Neuronal stem cell (in vitro differentiated cells): Measurements from ENCODE around the gene FAM83B.

ENCODE experiments used
- DNase-seq: peaks from one replicate; pipeline ENCODE4 v3.0.0-alpha.2; 2013; ENCODE audit warnings: low spot score
- H2AFZ ChIP-seq: one replicate; pipeline ENCODE4 v1.6.1; 2013; ENCODE audit warnings: mild to moderate bottlenecking, low read length, inconsistent platforms
- H2AK5ac ChIP-seq: 2 replicates; pipeline ENCODE4 v1.6.1; 2013; ENCODE audit warnings: low read depth, mild to moderate bottlenecking, inconsistent platforms, low read length, moderate library complexity, mixed read lengths
- H2BK120ac ChIP-seq: 2 replicates; pipeline ENCODE4 v1.6.1; 2013; ENCODE audit warnings: low read depth, mild to moderate bottlenecking, inconsistent platforms, low read length, moderate library complexity, mixed read lengths
- H2BK12ac ChIP-seq: one replicate; pipeline ENCODE4 v1.6.1; 2013; ENCODE audit warnings: low read length, inconsistent platforms
- H2BK15ac ChIP-seq: 2 replicates; pipeline ENCODE4 v1.6.1; 2013; ENCODE audit warnings: mild to moderate bottlenecking, low read length, inconsistent platforms, mixed read lengths
- H2BK5ac ChIP-seq: one replicate; pipeline ENCODE4 v1.6.1; 2013; ENCODE audit warnings: inconsistent platforms, mild to moderate bottlenecking, low read length, moderate library complexity
- H3K14ac ChIP-seq: one replicate; pipeline ENCODE4 v1.6.1; 2013; ENCODE audit warnings: low read length, inconsistent platforms
- H3K18ac ChIP-seq: 2 replicates; pipeline ENCODE4 v1.6.1; 2013; ENCODE audit warnings: low read length, inconsistent platforms
- H3K23ac ChIP-seq: 2 replicates; pipeline ENCODE4 v1.6.1; 2013; ENCODE audit warnings: low read depth, mild to moderate bottlenecking, mixed read lengths, low read length, inconsistent platforms; ENCODE audit not compliant: poor library complexity
- H3K27ac ChIP-seq: replicated peaks from 3 replicates; pipeline ENCODE4 v1.5.1; 2013; ENCODE audit warnings: low read length, inconsistent platforms
- H3K27me3 ChIP-seq, 3 experiments: 2 replicates each; pipeline ENCODE4 v1.6.1; 2013; ENCODE audit warnings: low read length in 3 of 3, mild to moderate bottlenecking in 2 of 3, inconsistent platforms in 1 of 3, low read depth in 1 of 3, mixed read lengths in 1 of 3, moderate library complexity in 1 of 3; ENCODE audit not compliant: control insufficient read depth in 3 of 3, insufficient read depth in 3 of 3
- H3K36me3 ChIP-seq, 2 donors: replicated peaks in 1 of 2; 2 replicates each; pipeline ENCODE4 v1.6.1; 2013; ENCODE audit warnings: low read length in 2 of 2; ENCODE audit not compliant: control insufficient read depth in 2 of 2, insufficient read depth in 2 of 2
- H3K4ac ChIP-seq: 2 replicates; pipeline ENCODE4 v1.6.1; 2013; ENCODE audit warnings: inconsistent platforms, mild to moderate bottlenecking, low read length, moderate library complexity
- H3K4me1 ChIP-seq, 2 donors: 1 replicate in 1 of 2; 2 replicates in 1 of 2; pipeline ENCODE4 v1.6.1; 2013; ENCODE audit warnings: low read length in 2 of 2, low read depth in 1 of 2; ENCODE audit not compliant: control insufficient read depth in 2 of 2, insufficient read depth in 1 of 2
- H3K4me2 ChIP-seq: one replicate; pipeline ENCODE4 v1.6.1; 2013; ENCODE audit warnings: mild to moderate bottlenecking, low read length, inconsistent platforms; ENCODE audit not compliant: insufficient read depth, poor library complexity, severe bottlenecking
- H3K4me3 ChIP-seq, 2 donors: 2 replicates each; pipeline ENCODE4 v1.5.1; 2013; ENCODE audit warnings: low read length in 2 of 2, mild to moderate bottlenecking in 2 of 2, inconsistent platforms in 1 of 2, moderate library complexity in 1 of 2
- H3K79me1 ChIP-seq: one replicate; pipeline ENCODE4 v1.6.1; 2013; ENCODE audit warnings: low read depth, mild to moderate bottlenecking, inconsistent platforms, low read length, moderate library complexity
- H3K9ac ChIP-seq: one replicate; pipeline ENCODE4 v1.6.1; 2013; ENCODE audit warnings: mild to moderate bottlenecking, low read depth, low read length, inconsistent platforms; ENCODE audit not compliant: poor library complexity
- H3K9me3 ChIP-seq, 2 donors: replicated peaks in 1 of 2; 2 replicates each; pipeline versions ENCODE3 to v1.6.1; 2013; ENCODE audit warnings: low read length in 2 of 2, mild to moderate bottlenecking in 2 of 2, inconsistent platforms in 1 of 2, low read depth in 1 of 2, mixed read lengths in 1 of 2, moderate library complexity in 1 of 2; ENCODE audit not compliant: control insufficient read depth in 2 of 2, insufficient read depth in 1 of 2
- H4K8ac ChIP-seq: one replicate; pipeline ENCODE4 v1.6.1; 2013; ENCODE audit warnings: low read depth, mild to moderate bottlenecking, inconsistent platforms, low read length, moderate library complexity
- H4K91ac ChIP-seq: one replicate; pipeline ENCODE4 v1.6.1; 2013; ENCODE audit warnings: low read length, low read depth, mild to moderate bottlenecking, inconsistent platforms; ENCODE audit not compliant: poor library complexity
- WGBS, 2 donors: extraction: QIAGEN DNeasy Blood & Tissue Kit; methylation state at CpG; one replicate each; pipeline ENCODE4 v1.1.7; 2013; ENCODE audit warnings: missing lambda C conversion rate in 2 of 2, mixed read lengths in 1 of 2; ENCODE audit not compliant: insufficient read length in 2 of 2, insufficient replicate concordance in 1 of 2; ENCODE audit errors: extremely low coverage in 2 of 2; 5-methylcytosine and 5-hydroxymethylcytosine counted together

The FAM83B gene

GRCh38 chr6:54876365-54876764, 29.8 kb downstream of the FAM83B start:
- no peaks in the 10 kb centered on the region for H3K9me3 ChIP-seq
- H4K91ac ChIP-seq, result no peak overlapping the region
- H3K9ac ChIP-seq, result no peak overlapping the region
- H3K27me3 ChIP-seq, result no peaks in the 10 kb centered on the region
- no peak overlapping the region for H3K4me2 ChIP-seq
- no peak overlapping the region for H2BK15ac ChIP-seq
- no peak overlapping the region for H2AFZ ChIP-seq
- WGBS, 2 donors, result no CpG with 5 or more reads among the region's 8 CpGs
- H2BK120ac ChIP-seq, result no peak overlapping the region
- H3K4me1 ChIP-seq, result no peaks in the 10 kb centered on the region
- no peaks in the 10 kb centered on the region for H3K36me3 ChIP-seq
- H3K23ac ChIP-seq, result no peak overlapping the region
- no peak overlapping the region for H3K4ac ChIP-seq
- no peak overlapping the region for H3K18ac ChIP-seq
- no peak for DNase-seq
- H3K27ac ChIP-seq, result no peak overlapping the region
- no peaks in the 10 kb centered on the region for H3K79me1 ChIP-seq
- no peak overlapping the region for H2AK5ac ChIP-seq
- no peak overlapping the region for H3K14ac ChIP-seq
- H2BK5ac ChIP-seq, result no peak overlapping the region
- no peak overlapping the region for H3K4me3 ChIP-seq
- no peak overlapping the region for H4K8ac ChIP-seq
- no peak overlapping the region for H2BK12ac ChIP-seq

- H3K27me3 ChIP-seq, result no peaks in the 10 kb centered on the region
- H3K4me1 ChIP-seq, result no peaks in the 10 kb centered on the region
- no peak overlapping the region for H3K14ac ChIP-seq
- H3K23ac ChIP-seq, result no peak overlapping the region
- no peak overlapping the region for H4K91ac ChIP-seq
- H2BK5ac ChIP-seq, result no peak overlapping the region
- H2BK12ac ChIP-seq, result no peak overlapping the region
- no peak for DNase-seq
- H2AFZ ChIP-seq, result no peak overlapping the region
- H3K4me2 ChIP-seq, result no peak overlapping the region
- no peak overlapping the region for H3K27ac ChIP-seq
- no peak overlapping the region for H2BK15ac ChIP-seq
- no peak overlapping the region for H3K18ac ChIP-seq
- H3K36me3 ChIP-seq, result no peaks in the 10 kb centered on the region
- no peak overlapping the region for H3K4ac ChIP-seq
- no peak overlapping the region for H2AK5ac ChIP-seq
- no peak overlapping the region for H3K9ac ChIP-seq
- no peaks in the 10 kb centered on the region for H3K9me3 ChIP-seq
- H2BK120ac ChIP-seq, result no peak overlapping the region
- no peak overlapping the region for H4K8ac ChIP-seq
- H3K4me3 ChIP-seq, result no peak overlapping the region
- H3K79me1 ChIP-seq, result no peaks in the 10 kb centered on the region
Observed at GRCh38 chr6:54876871-54877270, 30.3 kb downstream of the FAM83B start.

- no peak overlapping the region for H3K27ac ChIP-seq
- H2BK120ac ChIP-seq, result no peak overlapping the region
- no peak for DNase-seq
- H3K36me3 ChIP-seq, result no peaks in the 10 kb centered on the region
- no peak overlapping the region for H3K9ac ChIP-seq
- no peak overlapping the region for H2AFZ ChIP-seq
- no peak overlapping the region for H4K8ac ChIP-seq
- no peak overlapping the region for H3K4me3 ChIP-seq
- H3K14ac ChIP-seq, result no peak overlapping the region
- H3K79me1 ChIP-seq, result no peaks in the 10 kb centered on the region
- no peaks in the 10 kb centered on the region for H3K4me1 ChIP-seq
- no peak overlapping the region for H3K23ac ChIP-seq
- no peak overlapping the region for H2BK12ac ChIP-seq
- no peak overlapping the region for H3K4me2 ChIP-seq
- no peak overlapping the region for H2BK15ac ChIP-seq
- H2AK5ac ChIP-seq, result no peak overlapping the region
- no peak overlapping the region for H2BK5ac ChIP-seq
- no peak overlapping the region for H4K91ac ChIP-seq
- no peaks in the 10 kb centered on the region for H3K27me3 ChIP-seq
- H3K4ac ChIP-seq, result no peak overlapping the region
- no peaks in the 10 kb centered on the region for H3K9me3 ChIP-seq
- H3K18ac ChIP-seq, result no peak overlapping the region
- no CpG with 5 or more reads among the region's 5 CpGs for WGBS, 2 donors
Observed at GRCh38 chr6:54877713-54878317, 31.2 kb downstream of the FAM83B start.

- Histone ChIP-seq H3K4ac (no peak overlapping the region), H2BK5ac (no peak overlapping the region), H3K18ac (no peak overlapping the region), H2BK15ac (no peak overlapping the region), H3K36me3 (no peaks in the 10 kb centered on the region), H3K9me3 (no peaks in the 10 kb centered on the region), H2AFZ (no peak overlapping the region), H4K8ac (no peak overlapping the region), H4K91ac (no peak overlapping the region), H3K27me3 (no peaks in the 10 kb centered on the region), H2AK5ac (no peak overlapping the region), H3K14ac (no peak overlapping the region), H3K4me2 (no peak overlapping the region), H3K23ac (no peak overlapping the region), H3K79me1 (no peaks in the 10 kb centered on the region), H2BK12ac (no peak overlapping the region), H2BK120ac (no peak overlapping the region), H3K9ac (no peak overlapping the region), H3K27ac (no peak overlapping the region), H3K4me3 (no peak overlapping the region), H3K4me1 (no peaks in the 10 kb centered on the region)
- DNase-seq, result no peak
- no CpG with 5 or more reads among the region's 2 CpGs for WGBS, 2 donors
Observed at GRCh38 chr6:54878718-54879117, 32.1 kb downstream of the FAM83B start.
